ENCODE data around the gene RFX2. TPM values are rescaled to one million over a fixed set of nuclear protein-coding genes. Genes with fewer than 3 reads are reported as not detected.

Gene RFX2
- total RNA-seq, 4 donors from 2014 or later: 8.1 to 93.0 (median 20.4) TPM

GRCh38 chr19:6088602-6089049, 21.7 kb downstream of the RFX2 start:
- no peak for TF ChIP-seq CTCF (IDR thresholded peaks at IDR 0.05)
- ATAC-seq (ENCODE audit: low FRiP score): no peak
- DNase-seq (ENCODE audit: low spot score): no peak

GRCh38 chr19:6087074-6087571, 23.2 kb downstream of the RFX2 start:
- no peak for TF ChIP-seq CTCF (IDR thresholded peaks at IDR 0.05)
- no peak for ATAC-seq (ENCODE audit: low FRiP score)
- no peak for DNase-seq (ENCODE audit: low spot score)

- no peak for TF ChIP-seq CTCF (IDR thresholded peaks at IDR 0.05)
- DNase-seq (ENCODE audit: low spot score) (no peak), ATAC-seq (ENCODE audit: low FRiP score) (no peak)
These were observed 24.1 kb downstream of the RFX2 start for GRCh38 chr19:6086068-6086788.

GRCh38 chr19:6084821-6085220, 25.5 kb downstream of the RFX2 start:
- ATAC-seq (ENCODE audit: low FRiP score) (no peak), DNase-seq (ENCODE audit: low spot score) (no peak)
- no peak for TF ChIP-seq CTCF (IDR thresholded peaks at IDR 0.05)

- no peak for DNase-seq (ENCODE audit: low spot score)
- no peak for ATAC-seq (ENCODE audit: low FRiP score)
- TF ChIP-seq CTCF (IDR thresholded peaks at IDR 0.05): no peak
These were observed 31.2 kb downstream of the RFX2 start for GRCh38 chr19:6079107-6079506.

- TF ChIP-seq CTCF (IDR thresholded peaks at IDR 0.05): no peak
- no peak for DNase-seq (ENCODE audit: low spot score)
- no peak for ATAC-seq (ENCODE audit: low FRiP score)
These were observed 32.2 kb downstream of the RFX2 start for GRCh38 chr19:6078068-6078467.

Measured in omental fat pad (tissue), 4 donors.